ENCODE results near the gene TLK1. TPM values are rescaled to one million over a fixed set of nuclear protein-coding genes. Genes with fewer than 3 reads are reported as not detected.

Gene TLK1
- polyA plus RNA-seq, 1 of the 3 experiments (the other 2 are of a cell fraction) = 4.8 TPM

GRCh38 chr2:170966648-170967396 lies 193.9 kb downstream of the TLK1 start:
- WGBS (ENCODE audit: low lambda C conversion rate) = 90% methylated on average over 12 of the region's 13 CpGs
- peak; percentile 65 for DNase-seq
- Histone ChIP-seq H3K9me3 (no peaks in the 10 kb centered on the region), H3K9me2 (no peaks in the 10 kb centered on the region), H3K4me3 (ENCODE audit: low read depth in 2 of 2, low read length in 1 of 2) (no peak overlapping the region), H3K79me2 (ENCODE audit: insufficient read depth) (no peaks in the 10 kb centered on the region; the same call in 1 of the 2 replicates), H2AFZ (ENCODE audit: low read depth) (no peak overlapping the region), H3K9ac (no peak overlapping the region), H3F3A (replicated peaks; ENCODE audit: insufficient read depth) (peaks cover 8% of the 10 kb centered on the region), H3K27ac (ENCODE audit: low read depth in 2 of 2, low read length in 1 of 2) (no peak overlapping the region), H4K20me1 (ENCODE audit: insufficient read depth) (0 out of 2 replicates have a peak, but pooled peaks cover 5% of the 10 kb centered on the region), H3K36me3 (replicated peaks in 1 of 2; ENCODE audit: control insufficient read depth in 1 of 2, insufficient read depth in 2 of 2, low read length in 1 of 2) (peaks cover 44 to 49% of the 10 kb centered on the region in 2 experiments), H3K27me3 (ENCODE audit: insufficient read depth) (no peaks in the 10 kb centered on the region), H3K4me1 (ENCODE audit: control insufficient read depth in 1 of 2, insufficient read depth in 2 of 2, low read depth in 1 of 2, low read length in 1 of 2) (peaks cover 0 to 9% of the 10 kb centered on the region in 2 experiments; a peak in 1 of 4 replicates), H3K4me2 (no peak overlapping the region)
- ChIA-PET POLR2A (no interaction called here), CTCF (interaction anchor here (1.0 to 3.2 kb wide), 6 partner anchors 10 to 449 kb away, joined by 3 to 12 read pairs (median 4); partner anchors contain the start of gene GORASP2)
- TF ChIP-seq GATA2 (CRISPR knock-in tag; IDR thresholded peaks at IDR 0.05) = no peak
- no peak for TF ChIP-seq MEF2A (IDR thresholded peaks at IDR 0.05; ENCODE audit: borderline replicate concordance, low read depth)
- no peak for TF ChIP-seq ELF1 (IDR thresholded peaks at IDR 0.05)
- TF ChIP-seq CTCF (IDR thresholded peaks at IDR 0.05) = peak; percentile 39; the same call in 1 of the 2 replicates
- no peak for TF ChIP-seq NFIC (IDR thresholded peaks at IDR 0.05; ENCODE audit: borderline replicate concordance)

GRCh38 chr2:170965446-170966225 lies 195.1 kb downstream of the TLK1 start:
- Histone ChIP-seq H3K79me2 (ENCODE audit: insufficient read depth) (no peaks in the 10 kb centered on the region; the same call in 1 of the 2 replicates), H3K4me3 (ENCODE audit: low read depth in 2 of 2, low read length in 1 of 2) (no peak overlapping the region), H3K9ac (no peak overlapping the region), H3K36me3 (replicated peaks in 1 of 2; ENCODE audit: control insufficient read depth in 1 of 2, insufficient read depth in 2 of 2, low read length in 1 of 2) (peaks cover 56 to 60% of the 10 kb centered on the region in 2 experiments), H3F3A (replicated peaks; ENCODE audit: insufficient read depth) (peaks cover 8% of the 10 kb centered on the region), H3K27me3 (ENCODE audit: insufficient read depth) (no peaks in the 10 kb centered on the region), H3K4me2 (no peak overlapping the region), H3K27ac (ENCODE audit: low read depth in 2 of 2, low read length in 1 of 2) (no peak overlapping the region), H3K9me3 (no peaks in the 10 kb centered on the region), H3K9me2 (no peaks in the 10 kb centered on the region), H2AFZ (ENCODE audit: low read depth) (no peak overlapping the region), H4K20me1 (ENCODE audit: insufficient read depth) (0 out of 2 replicates have a peak, but pooled peaks cover 5% of the 10 kb centered on the region), H3K4me1 (ENCODE audit: control insufficient read depth in 1 of 2, insufficient read depth in 2 of 2, low read depth in 1 of 2, low read length in 1 of 2) (peaks cover 0 to 8% of the 10 kb centered on the region in 2 experiments; a peak in 1 of 4 replicates)
- 87% methylated on average over 19 of the region's 20 CpGs for WGBS (ENCODE audit: low lambda C conversion rate)
- TF ChIP-seq IRF3 (IDR thresholded peaks at IDR 0.05; ENCODE audit: low read depth, low read length) (no peak), CHD2 (IDR thresholded peaks at IDR 0.05; ENCODE audit: low read length, partially characterized antibody) (no peak), FOXJ3 (CRISPR knock-in tag; IDR thresholded peaks at IDR 0.05) (no peak), TEAD4 (IDR thresholded peaks at IDR 0.05; ENCODE audit: borderline replicate concordance, insufficient read depth) (no peak), NFIC (IDR thresholded peaks at IDR 0.05; ENCODE audit: borderline replicate concordance) (no peak), EP300 (IDR thresholded peaks at IDR 0.05; ENCODE audit: borderline replicate concordance in 1 of 2, low read depth in 1 of 2, low read length in 1 of 2) (no peak)
- ChIA-PET CTCF (interaction anchor here (1.7 to 3.2 kb wide), 2 partner anchors 36 to 451 kb away, joined by 5 to 12 read pairs; partner anchors contain the start of gene GORASP2), POLR2A (no interaction called here)
- DNase-seq = no peak
